ENCODE results near the gene RMC1. TPM values are rescaled to one million over a fixed set of nuclear protein-coding genes. Genes with fewer than 3 reads are reported as not detected.

RMC1 gene
- total RNA-seq, 2 donors from 2014 or later = 16.8 to 27.5 TPM

DNA sequence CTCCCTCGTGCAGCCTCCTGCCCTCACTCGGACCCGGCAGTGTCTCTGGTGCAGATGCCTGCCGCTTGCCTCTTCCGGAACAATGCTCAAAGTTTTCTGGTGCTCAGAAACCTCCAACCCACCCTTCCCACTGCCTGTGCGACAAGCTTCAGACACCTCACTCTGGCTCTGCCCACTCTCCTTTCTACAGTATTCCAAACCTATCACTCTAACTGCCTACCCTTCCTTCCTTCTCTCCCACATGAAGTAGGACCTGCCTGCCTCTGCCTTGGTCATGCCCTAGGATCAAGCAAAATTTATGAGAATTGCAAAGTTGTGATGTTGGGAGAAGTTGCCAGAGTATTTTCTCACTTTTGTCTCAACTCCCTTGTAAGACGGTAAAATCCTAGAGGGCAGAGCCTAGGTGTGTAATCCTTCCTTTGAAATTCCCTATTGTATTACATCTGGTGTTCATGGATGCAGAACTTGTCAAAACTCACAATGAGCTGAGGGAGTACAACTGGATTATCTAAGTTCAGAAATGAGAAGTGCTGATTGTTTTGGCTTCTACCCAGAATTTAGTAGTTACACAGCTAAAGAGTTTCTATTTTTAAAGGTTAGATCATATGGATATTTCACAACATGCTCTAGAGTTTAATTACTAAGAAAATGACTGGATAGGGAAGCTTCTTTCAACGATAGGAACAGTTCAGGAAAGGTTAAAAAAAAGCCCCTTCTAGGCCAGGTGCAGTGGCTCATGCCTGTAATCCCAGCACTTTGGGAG lies 75.8 kb downstream of the RMC1 start:
- no peak for DNase-seq (ENCODE audit: low spot score)
- Histone ChIP-seq H3K27me3 (replicated peaks; ENCODE audit: insufficient read depth) (no peaks in the 10 kb centered on the region), H3K27ac (no peak overlapping the region), H3K36me3 (peaks cover 9% of the 10 kb centered on the region), H3K9me3 (no peaks in the 10 kb centered on the region), H3K4me1 (ENCODE audit: control insufficient read depth in 1 of 2, low read depth in 2 of 2) (peaks cover 21 to 51% of the 10 kb centered on the region in 2 donors), H3K4me3 (no peak overlapping the region)
- ATAC-seq (ENCODE audit: insufficient number of reproducible peaks, low FRiP score, low read depth) = no peak
- TF ChIP-seq, protein P1, sequence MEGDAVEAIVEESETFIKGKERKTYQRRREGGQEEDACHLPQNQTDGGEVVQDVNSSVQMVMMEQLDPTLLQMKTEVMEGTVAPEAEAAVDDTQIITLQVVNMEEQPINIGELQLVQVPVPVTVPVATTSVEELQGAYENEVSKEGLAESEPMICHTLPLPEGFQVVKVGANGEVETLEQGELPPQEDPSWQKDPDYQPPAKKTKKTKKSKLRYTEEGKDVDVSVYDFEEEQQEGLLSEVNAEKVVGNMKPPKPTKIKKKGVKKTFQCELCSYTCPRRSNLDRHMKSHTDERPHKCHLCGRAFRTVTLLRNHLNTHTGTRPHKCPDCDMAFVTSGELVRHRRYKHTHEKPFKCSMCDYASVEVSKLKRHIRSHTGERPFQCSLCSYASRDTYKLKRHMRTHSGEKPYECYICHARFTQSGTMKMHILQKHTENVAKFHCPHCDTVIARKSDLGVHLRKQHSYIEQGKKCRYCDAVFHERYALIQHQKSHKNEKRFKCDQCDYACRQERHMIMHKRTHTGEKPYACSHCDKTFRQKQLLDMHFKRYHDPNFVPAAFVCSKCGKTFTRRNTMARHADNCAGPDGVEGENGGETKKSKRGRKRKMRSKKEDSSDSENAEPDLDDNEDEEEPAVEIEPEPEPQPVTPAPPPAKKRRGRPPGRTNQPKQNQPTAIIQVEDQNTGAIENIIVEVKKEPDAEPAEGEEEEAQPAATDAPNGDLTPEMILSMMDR (IDR thresholded peaks at IDR 0.05) = no peak

DNA sequence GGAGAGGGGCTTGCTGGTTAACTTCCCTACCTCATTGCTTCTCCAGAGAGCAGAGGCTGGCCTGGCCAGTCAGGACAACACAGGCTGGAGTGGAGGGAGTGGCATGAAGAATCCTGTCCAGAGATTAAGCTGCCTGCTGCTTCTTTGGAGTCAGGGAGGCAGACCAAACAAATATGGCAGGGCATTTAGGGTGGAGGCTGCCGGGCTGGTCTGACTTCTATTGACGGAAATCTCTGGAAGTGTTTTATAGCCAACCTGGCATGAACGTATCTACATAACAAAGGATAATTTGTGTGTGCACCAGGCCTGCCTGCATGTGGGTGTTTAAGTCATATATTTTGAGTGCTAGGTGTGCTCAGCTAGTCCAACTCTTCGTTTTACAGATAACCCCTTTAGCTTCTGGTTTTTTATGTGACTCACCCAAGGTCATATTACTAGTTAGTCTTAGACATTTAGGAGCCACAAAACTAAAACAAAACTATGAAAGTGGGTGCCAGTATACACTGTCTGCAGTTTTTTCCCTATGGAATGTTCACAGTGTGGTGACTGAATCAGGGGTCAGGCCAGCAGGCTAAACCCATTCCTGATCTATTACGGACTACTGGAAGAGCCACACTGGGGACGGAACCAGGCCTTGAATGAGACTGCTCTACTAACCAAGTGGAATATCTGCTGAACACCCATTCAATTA lies 77.5 kb downstream of the RMC1 start:
- Histone ChIP-seq H3K4me3 (no peak overlapping the region), H3K9me3 (no peaks in the 10 kb centered on the region), H3K4me1 (ENCODE audit: control insufficient read depth in 1 of 2, low read depth in 2 of 2) (peaks cover 24 to 54% of the 10 kb centered on the region in 2 donors), H3K27ac (no peak overlapping the region), H3K27me3 (replicated peaks; ENCODE audit: insufficient read depth) (no peaks in the 10 kb centered on the region), H3K36me3 (peaks cover 4% of the 10 kb centered on the region)
- ATAC-seq (ENCODE audit: insufficient number of reproducible peaks, low FRiP score, low read depth) = no peak
- TF ChIP-seq, protein P1 (IDR thresholded peaks at IDR 0.05) = no peak
- DNase-seq (ENCODE audit: low spot score) = no peak

Other genes with a start within 250 kb of the RMC1 start
- 10 to 100 TPM; 51.3 to 59.0 TPM for gene RIOK3, start 50.2 kb upstream of the RMC1 start, total RNA-seq
- 10 to 100 TPM; 85.6 to 96.7 TPM for gene NPC1, start 83.0 kb downstream of the RMC1 start, total RNA-seq
- gene ANKRD29, start 159.4 kb downstream of the RMC1 start, total RNA-seq = 10 to 100 TPM in 1 of 2 donors, 1 to 10 TPM in 1; 5.6 to 15.7 TPM
- 10 to 100 TPM; 30.1 to 34.2 TPM for gene LAMA3, start 185.9 kb downstream of the RMC1 start, total RNA-seq

Measured in thoracic aorta (tissue), 2 donors.